K562 (cell line): ENCODE results near the gene ACP5. TPM values are rescaled to one million over a fixed set of nuclear protein-coding genes. Genes with fewer than 3 reads are reported as not detected.

ENCODE experiments used
- ATF3 ChIP-seq, 2 experiments: fragments of 450-650 bp in 1 of 2; sonication (generic) in 1 of 2; formaldehyde crosslinking in 1 of 2; IDR thresholded peaks in 1 of 2; conservative IDR thresholded peaks in 1 of 2; 2 replicates each; pipeline versions ENCODE4 v1.6.1 to v1.8.1; 2016 to 2023; ENCODE audit warnings: mild to moderate bottlenecking in 2 of 2, moderate library complexity in 2 of 2, inconsistent platforms in 1 of 2, missing genetic modification reagents in 1 of 2
- CHD2 ChIP-seq: IDR thresholded peaks from 2 replicates; pipeline ENCODE4 v1.6.1; 2011; ENCODE audit warnings: low read depth, low read length
- ESRRB ChIP-seq: fragments of 250-450 bp; sonication (Bioruptor Pico); IDR thresholded peaks from 2 replicates; pipeline ENCODE4 v1.5.0; 2020; ENCODE audit warnings: mild to moderate bottlenecking, moderate library complexity, borderline replicate concordance
- EWSR1 ChIP-seq: fragments of 450-650 bp; IDR thresholded peaks from 2 replicates; pipeline ENCODE4 v1.6.1; 2018; ENCODE audit warnings: borderline replicate concordance, mild to moderate bottlenecking, low read depth, moderate library complexity; ENCODE audit not compliant: partially characterized antibody
- GABPA ChIP-seq: fragments of 200-800 bp; sonication (Bioruptor generic); conservative IDR thresholded peaks from 2 replicates; pipeline ENCODE4 v1.6.1; 2016; ENCODE audit warnings: low read depth, missing genetic modification characterization, missing compliant biosample characterization
- KAT7 ChIP-seq: sonication (generic); formaldehyde crosslinking; IDR thresholded peaks from 2 replicates; pipeline ENCODE4 v1.8.0; 2022; ENCODE audit warnings: missing genetic modification reagents, mild to moderate bottlenecking, borderline replicate concordance
- PKNOX1 ChIP-seq: fragments of 450-650 bp; IDR thresholded peaks from 2 replicates; pipeline ENCODE4 v1.6.1; 2016
- POLR2A ChIP-seq: fragments of 450-650 bp; conservative IDR thresholded peaks from 2 replicates; pipeline ENCODE4 v1.6.1; 2016
- RBM25 ChIP-seq: fragments of 200-400 bp; formaldehyde crosslinking; IDR thresholded peaks from 2 replicates; pipeline ENCODE4 v1.6.1; 2018; ENCODE audit warnings: low read length, low read depth, moderate library complexity; ENCODE audit not compliant: severe bottlenecking
- SMARCE1 ChIP-seq: fragments of 450-650 bp; IDR thresholded peaks from 2 replicates; pipeline ENCODE4 v1.7.1; 2016; ENCODE audit warnings: mild to moderate bottlenecking
- ZNF407 ChIP-seq: fragments of 450-650 bp; IDR thresholded peaks from 2 replicates; pipeline ENCODE4 v1.6.1; 2016; ENCODE audit warnings: low read depth
- polyA plus RNA-seq, 8 experiments: library from polyadenylated mRNA; depleted of rRNA in 4 of 8; stranded (reverse) in 5 of 8; unstranded in 3 of 8; fragments of >200 nt; fragmentation: Nextera tagmentation in 2 of 8; fragmentation: Illumina TruSeq in 1 of 8; extraction: Ambion mirVana in 2 of 8; extraction: Trizol in 1 of 8; gene quantifications; 2 replicates each; pipeline versions ENCODE4 v1.2.1 to v1.2.3, GENCODE V29; 2011 to 2014; ENCODE audit warnings: inconsistent platforms in 1 of 8, missing spikeins in 1 of 8
- total RNA-seq, 7 experiments: library from RNA; depleted of rRNA in 6 of 7; stranded (reverse); fragments of >200 nt in 6 of 7; fragmentation: Illumina TruSeq in 2 of 7; extraction: Trizol in 2 of 7; gene quantifications; 2 replicates each; pipeline versions ENCODE4 v1.2.1 to v1.2.3, GENCODE V29; 2011 to 2021; ENCODE audit warnings: low replicate concordance in 1 of 7
- TF ChIP-seq, protein P1 (sequence below): fragments of 250-450 bp; sonication (Bioruptor Pico); IDR thresholded peaks from 2 replicates; pipeline ENCODE4 v1.5.0; 2021
- TF ChIP-seq, protein P2 (sequence below): sonication (generic); formaldehyde crosslinking; IDR thresholded peaks from 2 replicates; pipeline ENCODE4 v1.8.1; 2023; ENCODE audit warnings: mild to moderate bottlenecking, missing genetic modification reagents

ACP5 gene
- total and polyA plus RNA-seq, 9 of the 15 experiments (the other 6 are each of a cell fraction or from before 2014, with no cell fraction given), result 0.06 to 1.1 (median 0.31) TPM; not detected in 1

GRCh38 chr19:11578258-11579142, 1.1 kb upstream of the ACP5 start (continued):
- 0 out of 2 replicates have a peak, but pooled peaks have one; percentile 16 for TF ChIP-seq PKNOX1
- TF ChIP-seq SMARCE1, result peak; percentile 58; the same call in 1 of the 2 replicates
- no peak for TF ChIP-seq GABPA (tag)
- TF ChIP-seq, protein P1, sequence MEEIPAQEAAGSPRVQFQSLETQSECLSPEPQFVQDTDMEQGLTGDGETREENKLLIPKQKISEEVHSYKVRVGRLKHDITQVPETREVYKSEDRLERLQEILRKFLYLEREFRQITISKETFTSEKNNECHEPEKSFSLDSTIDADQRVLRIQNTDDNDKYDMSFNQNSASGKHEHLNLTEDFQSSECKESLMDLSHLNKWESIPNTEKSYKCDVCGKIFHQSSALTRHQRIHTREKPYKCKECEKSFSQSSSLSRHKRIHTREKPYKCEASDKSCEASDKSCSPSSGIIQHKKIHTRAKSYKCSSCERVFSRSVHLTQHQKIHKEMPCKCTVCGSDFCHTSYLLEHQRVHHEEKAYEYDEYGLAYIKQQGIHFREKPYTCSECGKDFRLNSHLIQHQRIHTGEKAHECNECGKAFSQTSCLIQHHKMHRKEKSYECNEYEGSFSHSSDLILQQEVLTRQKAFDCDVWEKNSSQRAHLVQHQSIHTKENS (CRISPR knock-in tag), result no peak
- no peak for TF ChIP-seq ZNF407
- TF ChIP-seq ESRRB (CRISPR knock-in tag), result no peak
- TF ChIP-seq RBM25, result peak; percentile 18
- no peak for TF ChIP-seq EWSR1
- TF ChIP-seq, protein P2, sequence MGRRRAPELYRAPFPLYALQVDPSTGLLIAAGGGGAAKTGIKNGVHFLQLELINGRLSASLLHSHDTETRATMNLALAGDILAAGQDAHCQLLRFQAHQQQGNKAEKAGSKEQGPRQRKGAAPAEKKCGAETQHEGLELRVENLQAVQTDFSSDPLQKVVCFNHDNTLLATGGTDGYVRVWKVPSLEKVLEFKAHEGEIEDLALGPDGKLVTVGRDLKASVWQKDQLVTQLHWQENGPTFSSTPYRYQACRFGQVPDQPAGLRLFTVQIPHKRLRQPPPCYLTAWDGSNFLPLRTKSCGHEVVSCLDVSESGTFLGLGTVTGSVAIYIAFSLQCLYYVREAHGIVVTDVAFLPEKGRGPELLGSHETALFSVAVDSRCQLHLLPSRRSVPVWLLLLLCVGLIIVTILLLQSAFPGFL (CRISPR knock-in tag), result no peak
- TF ChIP-seq ATF3 (IDR thresholded peaks at IDR 0.05), result no peak
- no peak for TF ChIP-seq ATF3 (CRISPR knock-in tag; conservative IDR thresholded peaks at IDR 0.05)
- no peak for TF ChIP-seq POLR2A
- 0 out of 2 replicates have a peak, but pooled peaks have one; percentile 38 for TF ChIP-seq CHD2
- peak; percentile 50; the same call in 1 of the 2 replicates for TF ChIP-seq KAT7 (CRISPR knock-in tag)
